ENCODE results near the gene YPEL1. TPM values are rescaled to one million over a fixed set of nuclear protein-coding genes. Genes with fewer than 3 reads are reported as not detected.
A peak's percentile ranks its signal among the peaks of the same experiment; 100 is the strongest.

Gene YPEL1, protein sequence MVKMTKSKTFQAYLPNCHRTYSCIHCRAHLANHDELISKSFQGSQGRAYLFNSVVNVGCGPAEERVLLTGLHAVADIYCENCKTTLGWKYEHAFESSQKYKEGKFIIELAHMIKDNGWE
- 8.6 TPM for polyA plus RNA-seq (2013)

DNA sequence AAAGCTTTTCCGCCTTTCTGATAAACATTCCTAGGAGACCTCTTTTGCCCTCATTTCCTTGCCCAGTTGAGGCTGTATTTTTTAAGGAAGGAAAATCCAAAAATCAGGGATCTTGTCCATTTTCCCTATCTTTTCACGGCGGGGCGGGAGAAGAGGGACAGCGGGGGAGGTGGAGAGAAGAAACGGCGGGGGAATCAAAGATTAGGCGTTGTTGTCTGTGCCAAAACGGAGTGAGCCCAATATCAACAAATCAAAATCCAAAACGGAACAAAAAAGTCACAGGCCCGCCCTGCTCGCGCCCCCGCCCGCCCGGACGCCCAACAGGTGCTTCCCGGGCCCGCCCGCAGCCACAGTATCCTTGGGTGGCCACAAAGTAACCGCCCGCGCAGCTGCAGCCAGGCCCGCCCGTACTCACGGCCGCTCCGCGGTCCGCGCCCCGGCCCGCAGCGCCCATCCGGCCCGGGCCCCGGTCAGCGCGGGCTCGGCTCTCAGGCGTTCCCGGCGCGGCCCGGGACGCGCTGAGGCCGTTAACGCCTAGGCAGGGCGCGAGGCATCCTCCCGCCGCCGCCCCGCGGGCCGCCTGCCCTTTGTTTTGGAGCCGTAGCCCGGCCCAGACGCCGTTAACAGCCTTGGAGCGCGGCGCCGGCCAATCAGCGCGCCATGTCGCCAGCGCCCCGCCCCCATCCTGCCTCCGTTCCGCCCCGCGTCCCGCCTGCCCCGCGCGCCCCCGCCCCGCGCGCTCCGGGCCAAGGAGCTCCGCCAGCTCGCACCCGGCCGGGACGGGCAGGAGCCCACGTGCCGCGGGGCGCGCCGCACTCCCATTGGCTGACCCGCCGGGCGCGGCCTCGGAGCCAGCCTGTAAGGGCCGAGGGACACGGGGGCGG, at the start of gene YPEL1:
YPEL1 (minus strand) TSS at position 595 of the 884 bp plus-strand sequence. CDS start 25,050 bp downstream, outside the sequence.
- H3K27ac ChIP-seq (ENCODE audit: insufficient read depth in 1 of 2, low read depth in 1 of 2, low read length in 2 of 2, poor library complexity in 1 of 2, severe bottlenecking in 2 of 2), result peak within 1 kb of the TSS in 1 of 2 experiments; percentile 65
- DNase-seq, result peak; percentile 96 to 98 (median 98)
- peaks cover 7 to 22% (median 17%) of the 10 kb centered on the region in 4 experiments for H3K4me1 ChIP-seq (ENCODE audit: control extremely low read depth in 1 of 4, control insufficient read depth in 4 of 4, insufficient read depth in 4 of 4, low read length in 3 of 4)
- no peaks in the 10 kb centered on the region for H3K36me3 ChIP-seq (ENCODE audit: control insufficient read depth in 4 of 4, insufficient read depth in 4 of 4, low read length in 3 of 4)
- CTCF ChIA-PET, result interaction anchor here (0.9 kb wide), 1 partner anchor 17 kb away, joined by 3 read pairs; no protein-coding TSS in a partner anchor
- H3K4me3 ChIP-seq (ENCODE audit: control insufficient read depth in 1 of 7, extremely low read depth in 1 of 7, insufficient read depth in 4 of 7, low read depth in 2 of 7, low read length in 6 of 7), result peak within 1 kb of the TSS; percentile 57 to 89 (median 74)
- no peaks in the 10 kb centered on the region for H3K9me3 ChIP-seq (ENCODE audit: control extremely low read depth in 1 of 5, control insufficient read depth in 4 of 5, insufficient read depth in 2 of 5, low read depth in 1 of 5, low read length in 4 of 5)
- peaks cover 0 to 3% (median 0%) of the 10 kb centered on the region in 5 experiments for H3K27me3 ChIP-seq (replicated peaks in 2 of 5; ENCODE audit: control insufficient read depth in 4 of 5, insufficient read depth in 5 of 5, low read length in 4 of 5)
- POLR2A ChIA-PET, result interaction anchor here (1.4 kb wide), 1 partner anchor 26 kb away, joined by 4 read pairs; no protein-coding TSS in a partner anchor
- 0% methylated on average over 76 of the region's 102 CpGs for WGBS (ENCODE audit: insufficient coverage)

DNA sequence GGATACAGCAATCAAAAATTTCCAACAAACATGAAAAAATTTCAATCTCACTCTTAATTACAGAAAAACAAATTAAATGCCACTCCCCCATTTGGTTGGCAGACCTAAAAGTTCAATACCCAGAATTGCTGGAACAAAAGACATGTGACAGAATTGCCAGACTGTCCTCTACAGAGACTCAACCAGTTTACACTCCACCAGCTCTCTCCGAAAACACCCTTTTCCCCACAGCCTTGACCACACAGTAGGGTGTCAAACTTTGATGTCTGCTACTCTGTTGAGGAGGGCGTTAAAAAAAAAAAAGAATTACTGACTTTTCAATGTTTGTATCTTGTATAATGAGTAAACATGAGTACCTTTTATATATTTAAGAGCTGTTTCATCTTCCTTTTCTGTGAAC, 44.7 kb upstream of the YPEL1 start:
- H3K9me3 ChIP-seq (ENCODE audit: control extremely low read depth in 1 of 5, control insufficient read depth in 4 of 5, insufficient read depth in 2 of 5, low read depth in 1 of 5, low read length in 4 of 5), result no peaks in the 10 kb centered on the region
- CTCF ChIA-PET, result interaction anchor here (0.6 to 1.2 kb wide), 6 partner anchors 8 to 187 kb away, joined by 4 to 6 read pairs (median 4); no protein-coding TSS in a partner anchor
- WGBS (ENCODE audit: insufficient coverage), result 100% methylated on average over 1 of the region's 2 CpGs
- H3K4me1 ChIP-seq (ENCODE audit: control extremely low read depth in 1 of 4, control insufficient read depth in 4 of 4, insufficient read depth in 4 of 4, low read length in 3 of 4), result no peaks in the 10 kb centered on the region
- DNase-seq, result no peak
- H3K27me3 ChIP-seq (replicated peaks in 2 of 5; ENCODE audit: control insufficient read depth in 4 of 5, insufficient read depth in 5 of 5, low read length in 4 of 5), result no peaks in the 10 kb centered on the region
- H3K4me3 ChIP-seq (ENCODE audit: control insufficient read depth in 1 of 7, extremely low read depth in 1 of 7, insufficient read depth in 4 of 7, low read depth in 2 of 7, low read length in 6 of 7), result no peak overlapping the region
- no peak overlapping the region for H3K27ac ChIP-seq (ENCODE audit: insufficient read depth in 1 of 2, low read depth in 1 of 2, low read length in 2 of 2, poor library complexity in 1 of 2, severe bottlenecking in 2 of 2)
- POLR2A ChIA-PET, result no interaction called here
- H3K36me3 ChIP-seq (ENCODE audit: control insufficient read depth in 4 of 4, insufficient read depth in 4 of 4, low read length in 3 of 4), result peaks cover 3 to 45% (median 32%) of the 10 kb centered on the region in 4 experiments

DNA sequence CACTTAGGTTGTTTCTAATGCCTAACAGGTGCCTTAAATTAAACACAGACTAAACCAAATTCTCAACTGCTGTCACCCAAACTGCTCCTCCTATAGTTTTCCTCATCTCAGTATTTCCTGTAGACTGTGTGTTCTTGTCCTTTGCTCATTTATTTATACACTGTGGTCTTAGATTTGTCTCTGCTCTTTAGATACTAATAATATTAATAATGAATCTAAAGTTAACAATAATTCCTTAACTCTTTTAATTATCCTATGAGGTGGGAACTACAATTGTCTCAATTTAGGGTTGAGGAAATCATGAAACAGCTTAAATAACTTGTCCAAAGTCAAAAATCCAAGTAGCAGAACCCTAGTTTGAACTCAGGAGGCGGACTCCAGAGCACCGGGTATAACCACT, 43.9 kb upstream of the YPEL1 start:
- Histone ChIP-seq H3K36me3 (ENCODE audit: control insufficient read depth in 4 of 4, insufficient read depth in 4 of 4, low read length in 3 of 4) (peaks cover 3 to 37% (median 26%) of the 10 kb centered on the region in 4 experiments), H3K4me1 (ENCODE audit: control extremely low read depth in 1 of 4, control insufficient read depth in 4 of 4, insufficient read depth in 4 of 4, low read length in 3 of 4) (no peaks in the 10 kb centered on the region), H3K4me3 (ENCODE audit: control insufficient read depth in 1 of 7, extremely low read depth in 1 of 7, insufficient read depth in 4 of 7, low read depth in 2 of 7, low read length in 6 of 7) (no peak overlapping the region), H3K27ac (ENCODE audit: insufficient read depth in 1 of 2, low read depth in 1 of 2, low read length in 2 of 2, poor library complexity in 1 of 2, severe bottlenecking in 2 of 2) (no peak overlapping the region), H3K9me3 (ENCODE audit: control extremely low read depth in 1 of 5, control insufficient read depth in 4 of 5, insufficient read depth in 2 of 5, low read depth in 1 of 5, low read length in 4 of 5) (no peaks in the 10 kb centered on the region), H3K27me3 (replicated peaks in 2 of 5; ENCODE audit: control insufficient read depth in 4 of 5, insufficient read depth in 5 of 5, low read length in 4 of 5) (no peaks in the 10 kb centered on the region)
- POLR2A ChIA-PET, result no interaction called here
- no peak for DNase-seq
- 100% methylated on average over 2 of the region's 2 CpGs for WGBS (ENCODE audit: insufficient coverage)
- CTCF ChIA-PET, result interaction anchor here (0.9 to 1.2 kb wide), 3 partner anchors 8 to 158 kb away, joined by 4 read pairs; no protein-coding TSS in a partner anchor

DNA sequence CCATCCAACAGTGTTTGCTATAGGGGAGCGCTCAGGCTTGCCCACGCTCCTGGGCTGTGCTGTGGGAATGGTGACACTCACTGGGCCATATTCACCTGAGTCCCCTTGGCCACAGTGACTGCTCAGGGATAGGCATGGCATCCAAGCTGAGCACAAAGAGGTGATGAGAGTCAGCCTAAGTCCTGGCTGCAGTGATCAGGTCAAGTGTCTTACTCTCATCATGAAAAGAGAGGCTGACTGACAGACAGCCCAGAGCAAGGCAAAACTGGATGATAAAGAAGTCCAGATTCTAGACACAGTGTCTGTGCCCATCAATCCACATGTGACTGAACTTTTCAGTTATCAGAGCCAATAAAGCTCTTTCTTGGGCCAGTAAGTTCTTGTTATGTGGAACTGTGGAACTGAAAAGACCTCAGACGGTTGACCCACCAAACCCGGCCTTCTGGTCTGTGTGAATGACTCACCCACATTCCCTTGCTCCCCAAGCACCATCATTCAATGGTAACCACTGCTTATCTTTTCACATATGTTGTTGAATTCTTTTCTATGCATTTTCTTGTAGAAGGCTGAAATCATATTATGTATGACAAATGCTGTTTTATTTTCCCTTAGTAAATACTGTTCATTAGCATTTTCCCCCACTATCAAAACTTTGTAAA, 43.2 kb upstream of the YPEL1 start:
- H3K27me3 ChIP-seq (replicated peaks in 2 of 5; ENCODE audit: control insufficient read depth in 4 of 5, insufficient read depth in 5 of 5, low read length in 4 of 5), result no peaks in the 10 kb centered on the region
- no peak for DNase-seq
- WGBS (ENCODE audit: insufficient coverage), result 100% methylated on average over 2 of the region's 4 CpGs
- no peak overlapping the region for H3K4me3 ChIP-seq (ENCODE audit: control insufficient read depth in 1 of 7, extremely low read depth in 1 of 7, insufficient read depth in 4 of 7, low read depth in 2 of 7, low read length in 6 of 7)
- H3K4me1 ChIP-seq (ENCODE audit: control extremely low read depth in 1 of 4, control insufficient read depth in 4 of 4, insufficient read depth in 4 of 4, low read length in 3 of 4), result no peaks in the 10 kb centered on the region
- H3K27ac ChIP-seq (ENCODE audit: insufficient read depth in 1 of 2, low read depth in 1 of 2, low read length in 2 of 2, poor library complexity in 1 of 2, severe bottlenecking in 2 of 2), result no peak overlapping the region
- ChIA-PET CTCF (interaction anchor here (1.2 kb wide), 2 partner anchors 10 to 194 kb away, joined by 3 to 4 read pairs; no protein-coding TSS in a partner anchor), POLR2A (no interaction called here)
- H3K9me3 ChIP-seq (ENCODE audit: control extremely low read depth in 1 of 5, control insufficient read depth in 4 of 5, insufficient read depth in 2 of 5, low read depth in 1 of 5, low read length in 4 of 5), result no peaks in the 10 kb centered on the region
- H3K36me3 ChIP-seq (ENCODE audit: control insufficient read depth in 4 of 4, insufficient read depth in 4 of 4, low read length in 3 of 4), result peaks cover 6 to 37% (median 26%) of the 10 kb centered on the region in 4 experiments

DNA sequence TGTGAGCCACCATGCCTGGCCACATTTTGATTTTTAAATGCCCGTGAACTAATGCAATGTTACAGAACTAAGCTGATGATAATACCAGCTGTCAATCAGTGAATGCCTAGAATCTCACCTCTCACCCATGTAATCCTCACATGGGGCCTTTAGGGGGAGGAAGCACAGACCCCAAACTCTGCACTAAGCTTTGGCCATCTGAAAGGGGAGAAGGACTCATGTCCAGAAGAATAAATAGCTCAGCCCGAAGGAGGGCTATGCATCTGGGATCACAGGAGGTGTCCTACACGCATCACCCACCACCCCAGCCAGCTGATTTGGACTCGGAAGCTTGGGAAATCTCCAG, 36.0 kb upstream of the YPEL1 start:
- Histone ChIP-seq H3K27me3 (replicated peaks in 2 of 5; ENCODE audit: control insufficient read depth in 4 of 5, insufficient read depth in 5 of 5, low read length in 4 of 5) (no peaks in the 10 kb centered on the region), H3K9me3 (ENCODE audit: control extremely low read depth in 1 of 5, control insufficient read depth in 4 of 5, insufficient read depth in 2 of 5, low read depth in 1 of 5, low read length in 4 of 5) (no peaks in the 10 kb centered on the region), H3K27ac (ENCODE audit: insufficient read depth in 1 of 2, low read depth in 1 of 2, low read length in 2 of 2, poor library complexity in 1 of 2, severe bottlenecking in 2 of 2) (no peak overlapping the region), H3K4me3 (ENCODE audit: control insufficient read depth in 1 of 7, extremely low read depth in 1 of 7, insufficient read depth in 4 of 7, low read depth in 2 of 7, low read length in 6 of 7) (no peak overlapping the region), H3K4me1 (ENCODE audit: control extremely low read depth in 1 of 4, control insufficient read depth in 4 of 4, insufficient read depth in 4 of 4, low read length in 3 of 4) (peaks cover 0 to 2% (median 0%) of the 10 kb centered on the region in 4 experiments), H3K36me3 (ENCODE audit: control insufficient read depth in 4 of 4, insufficient read depth in 4 of 4, low read length in 3 of 4) (peaks cover 24 to 54% (median 45%) of the 10 kb centered on the region in 4 experiments)
- 98% methylated on average over 4 of the region's 4 CpGs for WGBS (ENCODE audit: insufficient coverage)
- DNase-seq, result no peak
- ChIA-PET CTCF (interaction anchor here (1.1 to 2.0 kb wide), 7 partner anchors 9 to 201 kb away, joined by 3 to 7 read pairs (median 3); no protein-coding TSS in a partner anchor), POLR2A (no interaction called here)

DNA sequence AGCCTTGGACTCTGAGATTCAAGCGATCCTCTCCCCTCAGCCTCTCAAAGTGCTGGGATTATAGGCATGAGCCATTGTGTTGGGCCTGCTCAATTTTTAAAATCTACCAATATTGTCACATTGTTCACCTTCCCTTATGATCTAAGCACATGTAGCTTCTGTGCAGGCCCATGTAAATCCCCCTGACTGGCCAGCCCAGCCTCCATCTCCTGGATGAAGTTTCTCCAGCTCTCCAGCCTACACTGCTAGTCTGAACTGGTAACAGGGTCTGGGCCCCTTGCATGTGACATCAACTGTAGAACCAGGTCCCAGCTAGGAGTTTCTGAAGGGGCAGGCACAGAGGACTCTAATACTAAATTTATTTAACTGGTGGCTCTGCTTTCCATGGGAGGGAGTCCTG, 32.8 kb upstream of the YPEL1 start:
- CTCF ChIA-PET, result interaction anchor here (2.0 kb wide), 1 partner anchor 12 kb away, joined by 6 read pairs; no protein-coding TSS in a partner anchor
- no peak overlapping the region for H3K27ac ChIP-seq (ENCODE audit: insufficient read depth in 1 of 2, low read depth in 1 of 2, low read length in 2 of 2, poor library complexity in 1 of 2, severe bottlenecking in 2 of 2)
- H3K4me3 ChIP-seq (ENCODE audit: control insufficient read depth in 1 of 7, extremely low read depth in 1 of 7, insufficient read depth in 4 of 7, low read depth in 2 of 7, low read length in 6 of 7), result no peak overlapping the region
- H3K4me1 ChIP-seq (ENCODE audit: control extremely low read depth in 1 of 4, control insufficient read depth in 4 of 4, insufficient read depth in 4 of 4, low read length in 3 of 4), result peaks cover 0 to 2% (median 0%) of the 10 kb centered on the region in 4 experiments
- no peaks in the 10 kb centered on the region for H3K27me3 ChIP-seq (replicated peaks in 2 of 5; ENCODE audit: control insufficient read depth in 4 of 5, insufficient read depth in 5 of 5, low read length in 4 of 5)
- no peaks in the 10 kb centered on the region for H3K9me3 ChIP-seq (ENCODE audit: control extremely low read depth in 1 of 5, control insufficient read depth in 4 of 5, insufficient read depth in 2 of 5, low read depth in 1 of 5, low read length in 4 of 5)
- DNase-seq, result no peak
- H3K36me3 ChIP-seq (ENCODE audit: control insufficient read depth in 4 of 4, insufficient read depth in 4 of 4, low read length in 3 of 4), result peaks cover 31 to 82% (median 72%) of the 10 kb centered on the region in 4 experiments
- WGBS (ENCODE audit: insufficient coverage), result no CpG with 5 or more reads among the region's 1 CpG
- POLR2A ChIA-PET, result no interaction called here

Measured in common myeloid progenitor, CD34-positive (primary cell).